Stimulated activated CD8-positive, alpha-beta memory T cell treated with anti-CD3 and anti-CD28 coated beads, Interleukin-2, amount 100 ng/mL, for 1 hour (primary cell): ENCODE results near the gene CACNA1I.

Source experiments
- DNase-seq, 2 donors: peaks; one replicate each; pipeline ENCODE4 v3.0.0-alpha.2; 2020; ENCODE audit warnings: low read depth in 2 of 2

CACNA1I gene

DNA sequence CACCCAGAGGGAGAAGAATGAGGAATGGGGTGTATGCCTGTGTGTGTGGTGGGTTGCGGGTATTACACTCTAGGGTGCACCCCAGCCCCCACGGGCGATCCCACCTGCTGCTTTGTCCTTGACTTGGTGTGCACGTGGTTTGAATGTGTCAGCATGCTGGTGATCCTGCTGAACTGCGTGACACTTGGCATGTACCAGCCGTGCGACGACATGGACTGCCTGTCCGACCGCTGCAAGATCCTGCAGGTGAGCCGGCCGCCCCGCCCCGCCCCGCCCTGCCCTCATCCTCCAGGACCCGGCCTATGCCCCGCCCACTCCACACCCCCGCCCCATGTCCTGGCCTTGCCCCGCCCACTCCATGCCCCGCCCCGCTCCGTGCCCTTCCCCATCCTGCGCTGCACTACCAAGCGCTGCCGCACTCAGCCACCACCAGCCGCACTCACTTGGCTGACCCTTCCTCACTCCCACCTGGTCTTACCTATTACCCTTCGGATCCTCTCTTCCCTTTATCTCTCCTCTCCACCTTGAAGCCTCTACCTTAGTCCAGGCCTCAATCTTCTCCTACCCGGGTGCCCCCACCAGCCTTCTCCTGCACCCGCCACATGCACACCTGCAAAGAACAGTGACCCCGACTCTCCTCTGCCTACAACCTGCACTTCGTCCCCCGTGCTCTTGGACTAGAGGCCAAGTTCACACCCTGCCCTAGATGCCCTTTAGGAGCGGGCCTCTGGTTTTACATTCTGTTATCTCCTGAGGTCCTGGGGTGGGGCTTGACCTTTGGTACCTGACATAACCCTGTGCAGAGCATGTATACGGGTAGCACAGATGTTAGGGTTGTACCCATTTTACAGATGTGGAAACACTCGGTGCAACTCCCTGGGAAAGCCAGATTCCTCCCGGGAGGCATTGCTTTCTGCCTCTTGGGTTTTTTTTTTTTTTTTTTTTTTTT, 27.7 kb downstream of the CACNA1I start:
- peak; percentile 21 to 39 for DNase-seq

DNA sequence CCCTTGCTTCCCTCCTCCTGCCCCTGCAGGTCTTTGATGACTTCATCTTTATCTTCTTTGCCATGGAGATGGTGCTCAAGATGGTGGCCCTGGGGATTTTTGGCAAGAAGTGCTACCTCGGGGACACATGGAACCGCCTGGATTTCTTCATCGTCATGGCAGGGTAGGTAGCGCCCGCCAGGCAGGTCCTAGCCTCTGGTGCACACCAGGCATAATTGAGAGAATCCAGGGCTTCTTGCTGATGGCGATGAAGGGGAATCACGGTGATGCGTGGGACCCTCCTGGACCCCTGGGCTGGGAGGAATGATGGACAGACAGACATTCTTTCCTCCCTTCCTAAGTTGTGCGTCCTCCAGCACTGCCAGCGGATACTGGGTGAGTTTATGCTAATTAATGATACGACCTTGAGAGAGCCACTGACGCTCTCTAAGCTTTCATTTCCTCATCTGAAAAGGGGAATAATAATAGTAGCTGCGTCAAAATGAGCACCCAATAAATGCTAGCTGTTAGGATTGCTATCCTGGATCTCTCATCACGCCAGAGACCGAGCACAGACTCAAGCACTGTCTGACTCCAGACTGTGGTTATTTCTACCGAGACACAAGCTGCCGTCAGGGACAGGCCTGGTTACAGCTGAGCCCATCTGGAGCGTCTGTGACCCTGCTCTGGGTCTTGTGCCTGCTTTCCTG, 30.1 kb downstream of the CACNA1I start:
- DNase-seq, result no peak

DNA sequence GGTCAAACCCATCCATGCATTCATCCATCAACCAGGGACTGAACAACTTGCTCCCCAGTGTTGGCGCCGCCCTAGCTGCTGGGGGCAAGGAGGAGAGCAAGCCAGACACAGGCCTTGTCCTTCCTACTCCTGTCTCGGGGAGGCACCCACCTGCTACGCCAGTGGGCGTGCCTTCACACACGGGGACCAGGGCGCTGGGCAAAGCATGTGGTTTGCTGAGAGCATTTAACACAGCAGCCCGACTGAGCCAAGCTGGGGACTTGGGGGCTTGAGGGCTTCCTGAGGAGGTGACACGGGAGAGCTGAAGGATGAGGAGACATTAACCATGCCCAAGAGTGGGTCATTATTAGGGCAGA, 30.6 kb downstream of the CACNA1I start:
- DNase-seq, result no peak

DNA sequence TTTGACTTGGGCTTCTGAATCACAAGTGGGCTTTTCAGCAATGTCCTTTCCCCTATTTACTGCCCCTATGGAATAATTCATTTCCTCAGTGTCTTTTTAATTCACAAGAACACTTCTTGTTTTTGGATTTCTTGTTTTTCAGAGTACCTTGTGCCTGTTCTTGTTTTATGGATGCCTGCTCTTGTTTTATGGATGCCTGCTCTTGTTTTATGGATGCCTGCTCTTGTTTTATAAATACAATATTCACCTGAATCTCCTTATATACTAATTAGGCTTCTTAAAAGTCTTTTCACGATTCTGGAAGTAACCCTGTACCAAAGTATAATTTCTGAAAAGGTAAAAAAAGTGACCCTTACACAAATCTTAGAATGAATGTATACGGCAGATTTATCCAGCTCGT, 32.8 kb downstream of the CACNA1I start:
- no peak for DNase-seq

GRCh38 chr22:39610246-39610645, 39.7 kb downstream of the CACNA1I start:
- no peak for DNase-seq

DNA sequence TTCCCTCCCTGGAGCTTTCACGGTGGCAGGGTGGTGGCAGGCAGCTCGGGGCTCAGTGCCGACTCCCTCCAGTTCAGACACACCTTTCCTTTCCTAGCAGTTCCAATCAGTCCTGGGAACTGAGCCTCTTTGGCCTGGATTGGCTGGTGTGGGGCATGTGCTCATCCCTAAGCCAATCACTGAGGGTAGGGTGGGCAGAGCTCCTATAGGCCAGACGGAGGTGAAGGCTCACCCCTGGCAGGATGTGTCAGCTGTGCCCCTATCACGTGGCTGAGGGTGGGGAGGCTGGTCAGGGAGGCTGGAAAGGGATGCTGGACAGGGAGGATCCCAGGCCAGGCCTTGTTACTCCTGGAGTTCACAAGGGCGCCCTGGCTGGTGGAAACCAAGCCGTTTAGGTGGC, 40.2 kb downstream of the CACNA1I start:
- no peak for DNase-seq

DNA sequence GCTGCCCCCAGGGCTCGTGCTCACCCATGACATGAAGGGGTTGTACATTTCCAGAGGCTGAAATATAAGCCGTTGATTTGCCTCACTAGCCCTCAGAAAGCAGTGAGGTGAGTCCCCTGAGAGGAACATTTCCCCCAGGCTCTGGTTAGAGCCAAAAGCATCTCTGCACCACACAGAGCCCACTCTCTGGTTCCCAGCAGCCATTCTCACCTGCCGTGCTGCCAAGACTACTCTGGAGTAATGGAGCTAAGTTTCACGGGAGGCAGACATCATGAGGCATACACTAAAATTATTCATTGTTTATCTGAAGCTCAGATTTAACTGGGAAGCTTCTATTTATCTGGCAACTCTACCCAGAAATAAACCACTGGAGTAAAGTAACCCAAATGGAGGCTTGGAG, 40.8 kb downstream of the CACNA1I start:
- no peak for DNase-seq

DNA sequence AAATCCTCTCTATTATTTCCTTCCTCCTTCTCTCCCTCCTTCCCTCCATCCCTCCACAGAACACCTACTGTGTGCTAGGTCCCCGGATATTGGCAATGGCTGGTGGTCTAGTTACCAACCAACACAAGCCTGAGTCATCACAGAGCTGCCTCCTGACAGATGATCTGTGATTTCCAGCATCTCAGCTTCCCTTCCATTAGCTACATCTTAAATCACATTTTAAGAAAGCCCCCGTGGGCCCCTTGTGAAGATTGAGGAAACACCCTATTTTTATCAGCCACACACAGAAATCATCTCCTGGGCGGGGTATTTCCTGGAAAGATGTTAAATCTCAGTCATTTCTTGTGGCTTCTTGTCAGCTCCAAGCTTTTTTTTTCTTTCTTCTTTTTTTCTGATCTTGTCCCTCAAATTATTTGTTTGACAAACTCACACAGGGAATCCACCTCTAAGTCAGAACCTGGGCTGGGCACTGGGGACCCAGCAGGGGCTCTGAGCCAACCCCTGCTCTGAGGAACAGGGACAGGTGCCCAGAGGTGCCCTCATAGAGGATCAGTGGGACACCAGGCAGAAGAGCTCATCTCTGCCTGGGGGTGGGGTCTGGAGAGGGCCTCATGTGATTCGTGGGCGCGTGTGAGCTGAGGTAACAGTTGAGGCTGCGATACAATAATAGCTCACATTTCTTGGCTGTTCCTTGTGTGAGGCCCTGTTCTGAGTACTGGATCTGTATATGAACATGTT, 42.4 kb downstream of the CACNA1I start:
- DNase-seq, result no peak

GRCh38 chr22:39613549-39613921, 43.0 kb downstream of the CACNA1I start:
- no peak for DNase-seq

GRCh38 chr22:39614442-39614841, 43.9 kb downstream of the CACNA1I start:
- DNase-seq, result no peak

- DNase-seq, result no peak
Observed at GRCh38 chr22:39616051-39616450, 45.5 kb downstream of the CACNA1I start.

GRCh38 chr22:39616781-39617180, 46.2 kb downstream of the CACNA1I start:
- DNase-seq, result no peak

- no peak for DNase-seq
Observed at GRCh38 chr22:39617342-39617741, 46.8 kb downstream of the CACNA1I start.

DNA sequence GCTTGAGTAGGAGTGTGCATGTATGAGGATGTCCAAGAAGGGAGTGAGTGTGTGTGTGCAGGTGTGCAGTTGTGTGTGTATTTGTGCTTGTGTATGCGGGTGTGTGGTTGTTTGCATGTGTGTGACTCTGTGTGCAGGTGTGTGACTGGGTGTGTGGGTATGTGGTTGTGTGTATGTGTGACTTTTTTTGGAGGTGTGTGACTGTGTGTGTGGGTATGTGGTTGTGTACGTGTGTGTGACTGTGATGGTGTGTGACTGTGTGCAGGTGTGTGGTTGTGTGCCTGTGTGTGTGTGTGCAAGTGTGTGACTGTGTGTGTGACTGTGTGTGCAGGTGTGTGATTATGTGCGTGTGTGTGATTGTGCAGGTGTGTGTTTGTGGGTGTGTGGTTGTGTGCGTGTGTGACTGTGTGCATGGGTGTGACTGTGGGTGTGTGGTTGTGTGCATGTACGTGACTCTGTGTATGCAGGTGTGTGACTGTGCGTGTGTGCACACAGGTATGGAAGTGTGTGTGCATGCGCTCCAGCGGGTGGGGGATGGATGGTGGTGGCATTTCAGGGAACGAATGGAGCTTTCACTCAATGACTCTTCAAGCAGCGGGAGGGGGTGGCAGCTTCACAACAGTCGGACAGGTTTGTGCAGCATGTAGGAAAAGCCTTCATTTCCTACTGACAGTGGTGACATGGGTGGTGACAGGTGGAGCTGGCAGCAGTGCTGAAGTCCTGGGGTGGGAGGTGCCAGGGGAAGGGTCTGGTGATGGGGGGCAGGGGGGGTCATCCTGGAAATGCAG, 47.6 kb downstream of the CACNA1I start:
- no peak for DNase-seq

GRCh38 chr22:39618996-39619530, 48.5 kb downstream of the CACNA1I start:
- no peak for DNase-seq

DNA sequence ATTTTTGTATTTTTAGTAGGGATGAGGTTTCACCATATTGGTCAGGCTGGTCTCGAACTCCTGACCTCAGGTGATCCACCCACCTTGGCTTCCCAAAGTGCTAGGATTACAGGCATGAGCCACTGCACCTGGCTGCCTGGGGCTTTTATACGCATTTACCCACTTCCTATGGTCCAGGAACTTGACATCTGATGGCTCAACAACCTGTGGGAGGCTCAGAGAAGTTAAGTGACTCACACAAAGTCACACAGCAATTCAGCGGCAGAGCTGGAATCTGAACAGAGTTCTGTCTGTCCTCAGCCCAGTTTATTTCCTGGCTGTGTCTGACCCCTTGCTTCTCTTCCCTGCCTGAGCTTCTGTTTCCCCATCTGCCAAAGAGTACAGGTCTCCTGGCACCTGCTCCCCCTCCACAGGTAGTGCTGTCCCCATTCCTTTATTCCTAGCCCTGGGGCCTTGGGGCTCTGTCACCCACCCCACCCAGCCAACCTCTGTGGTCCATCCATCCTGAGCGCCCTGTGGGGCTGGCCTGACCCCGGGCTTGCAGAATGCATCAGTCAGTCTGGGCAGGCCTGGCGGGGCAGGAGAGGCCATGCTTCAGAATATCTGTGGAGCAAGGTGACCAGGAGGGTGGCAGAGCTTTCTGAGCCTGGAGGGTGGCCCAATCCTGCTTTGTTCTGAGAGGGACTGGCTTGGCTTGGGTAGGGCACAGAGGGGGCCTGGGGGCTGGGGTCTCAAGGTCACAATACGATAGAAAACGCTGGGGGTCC, 50.6 kb downstream of the CACNA1I start:
- no peak for DNase-seq

DNA sequence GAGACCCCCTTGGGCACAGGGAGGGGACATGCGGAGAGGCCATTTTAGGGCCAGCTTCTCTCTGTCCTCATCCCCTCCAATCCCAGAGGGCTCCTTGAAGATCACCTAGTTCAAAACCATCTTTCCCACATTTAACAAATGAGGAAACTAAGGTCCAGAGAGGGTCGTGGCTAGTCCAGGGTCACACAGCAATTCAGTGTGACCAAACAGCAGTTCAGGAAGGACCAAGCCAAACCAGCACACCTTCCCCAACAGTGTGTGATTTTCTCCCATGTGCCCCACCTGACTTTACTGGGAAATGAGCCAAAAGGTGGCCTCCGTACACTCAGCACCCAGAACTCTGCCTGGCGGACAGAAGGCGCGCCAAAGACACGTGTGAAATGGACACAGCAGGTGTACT, 51.3 kb downstream of the CACNA1I start:
- DNase-seq, result no peak

- DNase-seq, result peak; percentile 44 to 46
Observed at GRCh38 chr22:39622881-39623367, 52.4 kb downstream of the CACNA1I start.

- no peak for DNase-seq
Observed at GRCh38 chr22:39623603-39624500, 53.3 kb downstream of the CACNA1I start.

- no peak for DNase-seq
Observed at GRCh38 chr22:39624501-39624821, 53.9 kb downstream of the CACNA1I start.
